ENCODE results near the gene KRTAP4-5. TPM values are rescaled to one million over a fixed set of nuclear protein-coding genes. Genes with fewer than 3 reads are reported as not detected.

Gene KRTAP4-5
- total RNA-seq (2022; extraction: Qiagen RNA extraction) = not detected in 5 replicates

DNA sequence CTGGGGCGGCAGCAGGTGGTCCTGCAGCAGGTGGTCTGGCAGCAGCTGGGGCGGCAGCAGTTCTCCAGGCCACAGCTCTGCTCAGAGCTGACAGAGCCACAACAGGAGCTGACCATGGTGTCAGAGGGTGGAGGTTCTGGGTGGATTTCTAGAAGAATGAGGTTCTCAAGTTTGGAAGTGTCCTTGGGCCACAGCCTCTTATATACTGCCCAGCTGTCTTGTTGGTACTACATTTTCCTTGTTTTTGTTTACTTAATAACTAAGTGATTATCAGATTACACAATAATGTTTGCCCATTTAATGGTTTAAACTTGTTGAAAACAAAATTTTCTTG, at the start of gene KRTAP4-5:
KRTAP4-5 (minus strand) TSS at position 174 of the 334 bp plus-strand sequence; CDS start at position 116, 58 bp downstream.

DNA sequence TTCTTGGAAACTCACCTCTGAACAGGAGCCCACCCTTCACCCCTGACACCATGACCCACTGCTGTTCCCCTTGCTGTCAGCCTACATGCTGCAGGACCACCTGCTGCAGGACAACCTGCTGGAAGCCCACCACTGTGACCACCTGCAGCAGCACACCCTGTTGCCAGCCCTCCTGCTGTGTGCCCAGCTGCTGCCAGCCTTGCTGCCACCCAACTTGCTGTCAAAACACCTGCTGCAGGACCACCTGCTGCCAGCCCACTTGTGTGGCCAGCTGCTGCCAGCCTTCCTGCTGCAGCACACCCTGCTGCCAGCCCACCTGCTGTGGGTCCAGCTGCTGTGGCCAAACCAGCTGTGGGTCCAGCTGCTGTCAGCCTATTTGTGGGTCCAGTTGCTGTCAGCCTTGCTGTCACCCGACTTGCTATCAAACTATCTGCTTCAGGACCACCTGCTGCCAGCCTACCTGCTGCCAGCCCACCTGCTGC, 40.3 kb upstream of the KRTAP4-5 start, which contains the start of gene KRTAP9-1:
KRTAP9-1 (plus strand) TSS at position 51 of the 482 bp plus-strand sequence; CDS start at position 51, 0 bp downstream.

DNA sequence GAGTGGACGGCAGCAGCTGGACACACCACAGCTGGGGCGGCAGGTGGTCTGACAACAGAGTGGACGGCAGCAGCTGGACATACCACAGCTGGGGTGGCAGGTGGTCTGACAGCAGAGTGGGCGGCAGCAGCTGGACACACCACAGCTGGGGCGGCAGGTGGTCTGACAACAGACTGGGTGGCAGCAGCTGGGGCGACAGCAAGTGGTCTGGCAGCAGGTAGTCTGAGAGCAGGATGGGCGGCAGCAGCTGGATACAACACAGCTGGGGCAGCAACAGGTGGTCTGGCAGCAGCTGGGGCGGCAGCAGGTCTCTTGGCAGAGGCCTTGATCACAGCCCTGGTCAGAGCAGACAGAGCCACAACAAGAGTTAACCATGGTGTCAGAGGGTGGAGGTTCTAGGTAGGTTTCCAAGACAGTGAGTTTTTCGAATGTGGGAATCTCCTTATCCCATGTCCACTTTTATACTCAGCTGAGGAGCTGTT, 34.9 kb upstream of the KRTAP4-5 start, which contains the start of gene KRTAP4-1:
KRTAP4-1 (minus strand) TSS at position 432 of the 482 bp plus-strand sequence; CDS start at position 375, 57 bp downstream.

DNA sequence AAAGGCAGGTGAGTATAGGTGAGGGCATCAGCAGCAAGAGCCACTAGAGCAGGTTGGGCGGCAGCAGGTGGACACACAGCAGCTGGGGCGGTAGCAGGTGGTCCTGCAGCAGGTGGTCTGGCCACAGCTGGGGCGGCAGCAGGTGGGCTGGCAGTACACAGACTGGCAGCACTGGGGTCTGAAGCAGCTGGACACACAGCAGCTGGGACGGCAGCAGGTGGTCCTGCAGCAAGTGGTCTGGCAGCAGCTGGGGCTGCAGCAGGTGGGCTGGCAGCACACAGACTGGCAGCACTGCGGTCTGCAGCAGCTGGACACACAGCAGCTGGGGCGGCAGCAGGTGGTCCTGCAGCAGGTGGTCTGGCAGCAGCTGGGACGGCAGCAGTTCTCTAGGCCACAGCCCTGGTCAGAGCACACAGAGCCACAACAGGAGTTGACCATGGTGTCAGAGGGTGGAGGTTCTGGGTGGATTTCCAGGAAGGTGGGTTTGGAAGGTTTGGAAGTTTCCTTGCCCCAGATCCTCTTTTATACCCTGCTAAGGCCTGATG, 28.2 kb upstream of the KRTAP4-5 start, which contains the start of gene KRTAP4-2:
KRTAP4-2 (minus strand) TSS at position 495 of the 545 bp plus-strand sequence; CDS start at position 438, 57 bp downstream.

DNA sequence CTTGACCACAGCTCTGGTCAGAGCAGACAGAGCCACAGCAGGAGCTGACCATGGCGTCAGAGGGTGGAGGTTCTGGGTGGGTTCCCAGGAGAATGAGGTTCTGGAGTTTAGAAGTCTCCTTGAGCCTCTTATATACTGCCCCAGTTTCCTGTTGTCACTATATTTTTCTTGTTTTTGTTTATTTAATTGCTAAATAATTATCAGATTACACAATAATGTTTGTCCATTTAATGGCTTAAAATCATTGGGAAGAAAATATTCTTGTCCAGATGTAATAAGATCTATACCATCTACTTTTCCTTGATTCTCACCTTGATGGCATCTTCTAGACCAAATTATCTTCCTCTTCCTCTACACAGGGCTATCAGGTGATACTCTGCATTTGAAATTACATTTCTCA, 18.5 kb upstream of the KRTAP4-5 start, which contains the start of gene KRTAP4-3:
KRTAP4-3 (minus strand) TSS at position 101 of the 400 bp plus-strand sequence; CDS start at position 52, 49 bp downstream.

DNA sequence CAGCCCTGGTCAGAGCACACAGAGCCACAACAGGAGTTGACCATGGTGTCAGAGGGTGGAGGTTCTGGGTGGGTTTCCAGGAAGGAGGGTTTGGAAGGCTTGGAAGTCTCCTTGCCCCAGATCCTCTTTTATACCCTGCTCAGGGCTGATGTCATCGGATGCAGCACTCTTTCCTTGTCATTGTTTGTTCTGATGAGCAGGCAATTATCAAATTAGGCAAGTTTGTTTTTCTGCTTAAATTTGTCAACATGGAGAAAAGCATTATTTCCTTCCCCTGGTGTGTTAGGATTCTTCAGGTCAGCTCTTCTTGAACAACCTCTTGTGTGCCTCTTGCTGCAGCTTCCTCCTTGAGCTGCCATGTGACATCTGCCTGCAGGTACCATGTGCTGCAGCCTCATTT, 11.0 kb upstream of the KRTAP4-5 start, which contains the start of gene KRTAP4-4:
KRTAP4-4 (minus strand) TSS at position 101 of the 400 bp plus-strand sequence; CDS start at position 44, 57 bp downstream.

DNA sequence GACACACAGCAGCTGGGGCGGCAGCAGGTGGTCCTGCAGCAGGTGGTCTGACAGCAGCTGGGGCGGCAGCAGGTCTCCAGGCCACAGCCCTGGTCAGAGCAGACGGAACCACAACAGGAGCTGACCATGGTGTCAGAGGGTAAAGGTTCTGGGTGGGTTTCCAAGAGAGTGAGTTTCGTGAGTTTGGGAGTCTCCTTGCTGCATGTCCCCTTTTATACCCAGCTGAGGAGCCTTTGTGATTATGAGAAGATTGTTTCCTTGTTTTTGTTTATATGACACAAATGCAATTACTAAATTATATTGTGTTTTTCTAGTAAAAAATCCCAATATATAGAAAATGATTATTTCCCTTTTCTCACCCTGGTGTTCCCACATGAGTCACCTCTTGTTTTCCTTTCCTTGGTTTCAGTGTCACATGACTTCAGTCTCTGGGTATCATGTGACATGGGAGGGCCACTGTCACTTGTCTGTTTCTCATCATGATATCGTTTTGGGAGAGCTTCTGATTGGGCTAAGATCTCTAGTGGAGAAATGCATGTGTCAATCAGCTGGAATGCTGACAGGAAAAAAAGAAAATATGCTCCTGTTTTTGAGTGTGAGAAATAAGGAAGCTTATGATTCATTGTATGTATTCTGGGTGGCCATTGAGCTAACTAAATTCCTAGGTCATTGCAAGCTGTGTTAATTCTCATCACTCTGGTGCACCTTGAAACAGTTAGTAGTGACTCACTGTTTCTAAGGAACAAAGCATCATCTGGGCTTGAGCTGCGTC, 9.1 kb downstream of the KRTAP4-5 start, which contains the start of gene KRTAP4-6:
KRTAP4-6 (minus strand) TSS at position 185 of the 772 bp plus-strand sequence; CDS start at position 128, 57 bp downstream.

DNA sequence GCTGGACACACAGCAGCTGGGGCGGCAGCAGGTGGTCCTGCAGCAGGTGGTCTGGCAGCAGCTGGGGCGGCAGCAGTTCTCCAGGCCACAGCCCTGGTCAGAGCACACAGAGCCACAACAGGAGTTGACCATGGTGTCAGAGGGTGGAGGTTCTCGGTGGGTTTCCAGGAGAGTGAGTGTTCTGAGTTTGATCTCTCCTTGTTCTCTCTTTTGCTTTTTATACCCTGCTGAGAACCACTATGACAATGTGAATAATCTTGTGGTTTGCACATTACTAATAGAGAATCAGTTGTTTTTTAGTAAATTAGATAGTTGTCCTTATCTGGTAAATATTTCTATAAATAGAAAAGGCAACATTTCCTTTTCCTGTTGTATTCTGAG, 25.6 kb downstream of the KRTAP4-5 start, which contains the start of gene KRTAP4-12:
KRTAP4-12 (minus strand) TSS at position 192 of the 381 bp plus-strand sequence; CDS start at position 132, 60 bp downstream.

DNA sequence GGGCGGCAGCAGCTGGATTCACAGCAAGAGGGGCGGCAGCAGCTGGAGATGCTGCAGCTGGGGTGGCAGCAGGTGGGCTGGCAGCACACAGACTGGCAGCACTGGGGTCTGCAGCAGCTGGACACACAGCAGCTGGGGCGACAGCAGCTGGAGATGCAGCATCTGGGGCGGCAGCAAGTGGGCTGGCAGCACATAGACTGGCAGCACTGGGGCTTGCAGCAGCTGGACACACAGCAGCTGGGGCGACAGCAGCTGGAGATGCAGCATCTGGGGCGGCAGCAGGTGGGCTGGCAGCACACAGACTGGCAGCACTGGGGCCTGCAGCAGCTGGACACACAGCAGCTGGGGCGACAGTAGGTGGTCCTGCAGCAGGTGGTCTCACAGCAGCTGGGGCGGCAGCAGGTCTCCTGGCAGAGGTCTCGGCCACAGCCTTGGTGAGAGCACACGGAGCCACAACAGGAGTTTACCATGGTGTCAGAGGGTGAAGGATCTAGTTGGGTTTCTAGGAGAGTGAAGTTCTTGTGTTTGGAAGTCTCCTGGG, 31.7 kb downstream of the KRTAP4-5 start, which contains the start of gene KRTAP4-11:
KRTAP4-11 (minus strand) TSS at position 528 of the 541 bp plus-strand sequence; CDS start at position 470, 58 bp downstream.

DNA sequence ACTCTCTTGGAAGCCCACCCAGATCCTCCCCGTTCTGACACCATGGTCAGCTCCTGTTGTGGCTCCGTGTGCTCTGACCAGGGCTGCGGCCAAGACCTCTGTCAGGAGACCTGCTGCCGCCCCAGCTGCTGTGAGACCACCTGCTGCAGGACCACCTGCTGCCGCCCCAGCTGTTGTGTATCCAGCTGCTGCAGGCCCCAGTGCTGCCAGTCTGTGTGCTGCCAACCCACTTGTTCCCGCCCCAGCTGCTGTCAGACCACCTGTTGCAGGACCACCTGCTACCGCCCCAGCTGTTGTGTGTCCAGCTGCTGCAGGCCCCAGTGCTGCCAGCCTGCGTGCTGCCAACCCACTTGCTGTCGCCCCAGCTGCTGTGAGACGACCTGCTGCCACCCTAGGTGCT, 44.3 kb downstream of the KRTAP4-5 start, which contains the start of gene KRTAP4-9:
KRTAP4-9 (plus strand) TSS at position 43 of the 400 bp plus-strand sequence; CDS start at position 43, 0 bp downstream.

DNA sequence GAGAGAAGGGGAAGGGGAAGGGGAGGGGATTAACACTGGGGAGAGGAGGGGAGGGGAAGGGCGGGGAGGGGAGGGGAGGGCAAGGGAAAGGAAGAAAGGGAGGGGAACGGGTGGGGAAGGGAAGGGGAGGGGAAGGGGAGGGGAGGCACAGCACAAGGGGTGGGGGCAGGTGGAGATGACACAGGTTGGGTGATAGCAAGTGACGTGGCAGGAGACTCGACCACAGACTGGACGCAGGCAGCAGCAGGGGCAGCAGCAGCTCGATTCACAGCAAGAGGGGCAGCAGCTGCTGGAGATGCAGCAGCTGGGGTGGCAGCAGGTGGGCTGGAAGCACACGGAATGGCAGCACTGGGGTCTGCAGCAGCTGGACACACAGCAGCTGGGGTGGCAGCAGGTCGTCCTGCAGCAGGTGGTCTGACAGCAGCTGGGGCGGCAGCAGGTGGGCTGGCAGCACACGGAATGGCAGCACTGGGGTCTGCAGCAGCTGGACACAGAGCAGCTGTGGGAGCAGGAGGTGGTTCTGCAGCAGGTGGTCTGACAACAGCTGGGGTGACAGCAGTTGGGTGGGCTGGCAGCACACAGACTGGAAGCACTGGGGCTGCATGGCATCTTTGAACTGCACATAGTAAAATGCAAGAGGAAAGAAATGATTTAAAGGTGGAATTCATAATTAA, 47.9 kb downstream of the KRTAP4-5 start, which contains the start of gene KRTAP4-16:
KRTAP4-16 (minus strand) TSS at position 624 of the 674 bp plus-strand sequence; CDS start at position 624, 0 bp downstream.

Other genes starting within 250 kb of the KRTAP4-5 start
- 0.08 to 0.15 TPM (median 0.08 TPM) in 3 of 5 replicates, not detected in the others for gene KRT23, start 212.2 kb downstream of the KRTAP4-5 start, total RNA-seq (2022; extraction: Qiagen RNA extraction)
- gene KRT39, start 182.9 kb downstream of the KRTAP4-5 start, total RNA-seq (2022; extraction: Qiagen RNA extraction) = not detected in 5 replicates
- gene KRT40, start 165.5 kb downstream of the KRTAP4-5 start, total RNA-seq (2022; extraction: Qiagen RNA extraction) = not detected in 5 replicates
- gene KRTAP3-3, start 155.7 kb downstream of the KRTAP4-5 start, total RNA-seq (2022; extraction: Qiagen RNA extraction) = not detected in 5 replicates
- gene KRTAP3-2, start 149.9 kb downstream of the KRTAP4-5 start, total RNA-seq (2022; extraction: Qiagen RNA extraction) = 0.22 to 0.42 TPM (median 0.37 TPM) in 3 of 5 replicates, not detected in the others
- 0.35 TPM in 1 of 5 replicates, not detected in the others for gene KRTAP3-1, start 140.7 kb downstream of the KRTAP4-5 start, total RNA-seq (2022; extraction: Qiagen RNA extraction)
- gene KRTAP1-5, start 122.6 kb downstream of the KRTAP4-5 start, total RNA-seq (2022; extraction: Qiagen RNA extraction) = not detected in 5 replicates
- gene KRTAP1-4, start 119.6 kb downstream of the KRTAP4-5 start, total RNA-seq (2022; extraction: Qiagen RNA extraction) = not detected in 5 replicates
- not detected in 5 replicates for gene KRTAP1-3, start 115.0 kb downstream of the KRTAP4-5 start, total RNA-seq (2022; extraction: Qiagen RNA extraction)
- gene KRTAP1-1, start 108.4 kb downstream of the KRTAP4-5 start, total RNA-seq (2022; extraction: Qiagen RNA extraction) = not detected in 5 replicates
- not detected in 5 replicates for gene KRTAP2-1, start 102.5 kb downstream of the KRTAP4-5 start, total RNA-seq (2022; extraction: Qiagen RNA extraction)
- gene KRTAP2-2, start 94.6 kb downstream of the KRTAP4-5 start, total RNA-seq (2022; extraction: Qiagen RNA extraction) = not detected in 5 replicates
- 0.22 TPM in 1 of 5 replicates, not detected in the others for gene KRTAP2-3, start 89.7 kb downstream of the KRTAP4-5 start, total RNA-seq (2022; extraction: Qiagen RNA extraction)
- not detected in 5 replicates for gene KRTAP2-4, start 83.9 kb downstream of the KRTAP4-5 start, total RNA-seq (2022; extraction: Qiagen RNA extraction)
- gene KRTAP4-7, start 65.7 kb downstream of the KRTAP4-5 start, total RNA-seq (2022; extraction: Qiagen RNA extraction) = not detected in 5 replicates
- gene KRTAP4-8, start 51.7 kb downstream of the KRTAP4-5 start, total RNA-seq (2022; extraction: Qiagen RNA extraction) = not detected in 5 replicates
- gene KRTAP4-16, start 47.6 kb downstream of the KRTAP4-5 start, total RNA-seq (2022; extraction: Qiagen RNA extraction) = not detected in 5 replicates
- gene KRTAP4-9, start 44.4 kb downstream of the KRTAP4-5 start, total RNA-seq (2022; extraction: Qiagen RNA extraction) = not detected in 5 replicates
- not detected in 5 replicates for gene KRTAP4-11, start 31.5 kb downstream of the KRTAP4-5 start, total RNA-seq (2022; extraction: Qiagen RNA extraction)
- not detected in 5 replicates for gene KRTAP4-12, start 25.6 kb downstream of the KRTAP4-5 start, total RNA-seq (2022; extraction: Qiagen RNA extraction)
- not detected in 5 replicates for gene KRTAP4-6, start 9.3 kb downstream of the KRTAP4-5 start, total RNA-seq (2022; extraction: Qiagen RNA extraction)
- not detected in 5 replicates for gene KRTAP4-4, start 10.9 kb upstream of the KRTAP4-5 start, total RNA-seq (2022; extraction: Qiagen RNA extraction)
- not detected in 5 replicates for gene KRTAP4-3, start 18.4 kb upstream of the KRTAP4-5 start, total RNA-seq (2022; extraction: Qiagen RNA extraction)
- gene KRTAP4-2, start 28.4 kb upstream of the KRTAP4-5 start, total RNA-seq (2022; extraction: Qiagen RNA extraction) = not detected in 5 replicates
- 0.16 to 0.38 TPM (median 0.18 TPM) in 3 of 5 replicates, not detected in the others for gene KRTAP4-1, start 35.1 kb upstream of the KRTAP4-5 start, total RNA-seq (2022; extraction: Qiagen RNA extraction)
- gene KRTAP9-1, start 40.1 kb upstream of the KRTAP4-5 start, total RNA-seq (2022; extraction: Qiagen RNA extraction) = not detected in 5 replicates
- not detected in 5 replicates for gene KRTAP9-2, start 76.8 kb upstream of the KRTAP4-5 start, total RNA-seq (2022; extraction: Qiagen RNA extraction)
- gene KRTAP9-3, start 82.6 kb upstream of the KRTAP4-5 start, total RNA-seq (2022; extraction: Qiagen RNA extraction) = not detected in 5 replicates
- not detected in 5 replicates for gene KRTAP9-8, start 88.2 kb upstream of the KRTAP4-5 start, total RNA-seq (2022; extraction: Qiagen RNA extraction)
- not detected in 5 replicates for gene KRTAP9-4, start 99.9 kb upstream of the KRTAP4-5 start, total RNA-seq (2022; extraction: Qiagen RNA extraction)
- not detected in 5 replicates for gene KRTAP9-9, start 105.6 kb upstream of the KRTAP4-5 start, total RNA-seq (2022; extraction: Qiagen RNA extraction)
- gene KRTAP9-6, start 115.6 kb upstream of the KRTAP4-5 start, total RNA-seq (2022; extraction: Qiagen RNA extraction) = not detected in 5 replicates
- not detected in 5 replicates for gene KRTAP9-7, start 125.9 kb upstream of the KRTAP4-5 start, total RNA-seq (2022; extraction: Qiagen RNA extraction)
- gene KRTAP29-1, start 153.0 kb upstream of the KRTAP4-5 start, total RNA-seq (2022; extraction: Qiagen RNA extraction) = not detected in 5 replicates
- gene KRTAP16-1, start 159.5 kb upstream of the KRTAP4-5 start, total RNA-seq (2022; extraction: Qiagen RNA extraction) = not detected in 5 replicates
- not detected in 5 replicates for gene KRTAP17-1, start 165.9 kb upstream of the KRTAP4-5 start, total RNA-seq (2022; extraction: Qiagen RNA extraction)
- gene KRT33A, start 201.0 kb upstream of the KRTAP4-5 start, total RNA-seq (2022; extraction: Qiagen RNA extraction) = not detected in 5 replicates
- not detected in 5 replicates for gene KRT33B, start 220.0 kb upstream of the KRTAP4-5 start, total RNA-seq (2022; extraction: Qiagen RNA extraction)
- 0.14 to 0.41 TPM (median 0.39 TPM) in 5 replicates for gene KRT34, start 232.5 kb upstream of the KRTAP4-5 start, total RNA-seq (2022; extraction: Qiagen RNA extraction)
- not detected in 5 replicates for gene KRT31, start 247.8 kb upstream of the KRTAP4-5 start, total RNA-seq (2022; extraction: Qiagen RNA extraction)

Data from A549 treated with Mapracorat at 1 μM for 4 hours (cell line).